CD14-positive monocyte (primary cell): Measurements from ENCODE around the gene MEGF6. TPM values are rescaled to one million over a fixed set of nuclear protein-coding genes. Genes with fewer than 3 reads are reported as not detected.
"Not testable (repeated sequence)": the region's sequence is repeated elsewhere in the genome, so short reads cannot be mapped to it uniquely, and the experiment has no call there.

Source experiments
- DNase-seq, 3 donors: peaks; one replicate each; pipeline ENCODE4 v3.0.0-alpha.2; 2011 to 2022
- H2AFZ ChIP-seq: 2 replicates; pipeline ENCODE4 v1.6.0; 2012; ENCODE audit warnings: mild to moderate bottlenecking, low read depth, low read length, inconsistent platforms; ENCODE audit not compliant: insufficient read depth, poor library complexity, severe bottlenecking
- H3K27ac ChIP-seq, 2 donors: 1 replicate in 1 of 2; 2 replicates in 1 of 2; pipeline ENCODE4 v1.5.1; 2012 to 2013; ENCODE audit warnings: low read length in 2 of 2, control low read depth in 1 of 2, inconsistent platforms in 1 of 2, low read depth in 1 of 2, mild to moderate bottlenecking in 1 of 2
- H3K27me3 ChIP-seq, 2 donors: one replicate each; pipeline versions ENCODE4 v1.6.0 to v1.6.1; 2011 to 2013; ENCODE audit warnings: low read length in 2 of 2; ENCODE audit not compliant: control insufficient read depth in 2 of 2, insufficient read depth in 2 of 2
- H3K36me3 ChIP-seq, 2 donors: replicated peaks in 1 of 2; 1 replicate in 1 of 2; 2 replicates in 1 of 2; pipeline versions ENCODE4 v1.5.1 to v1.6.1; 2012 to 2013; ENCODE audit warnings: low read length in 2 of 2, control low read depth in 1 of 2, inconsistent platforms in 1 of 2, mild to moderate bottlenecking in 1 of 2; ENCODE audit not compliant: insufficient read depth in 2 of 2, control insufficient read depth in 1 of 2
- H3K4me1 ChIP-seq, 2 donors: 1 replicate in 1 of 2; 2 replicates in 1 of 2; pipeline versions ENCODE4 v1.5.1 to v1.6.1; 2012 to 2013; ENCODE audit warnings: low read length in 2 of 2, control low read depth in 1 of 2, inconsistent platforms in 1 of 2, mild to moderate bottlenecking in 1 of 2, moderate library complexity in 1 of 2; ENCODE audit not compliant: insufficient read depth in 2 of 2, control insufficient read depth in 1 of 2
- H3K4me2 ChIP-seq: replicated peaks from 2 replicates; pipeline ENCODE3; 2012; ENCODE audit warnings: low read length, moderate library complexity, mild to moderate bottlenecking; ENCODE audit not compliant: poor library complexity, severe bottlenecking; ENCODE audit errors: extremely low read depth
- H3K4me3 ChIP-seq, 3 experiments: fragments of 200-600 bp in 1 of 3; sonication (generic) in 1 of 3; replicated peaks in 1 of 3; 1 replicate in 2 of 3; 2 replicates in 1 of 3; pipeline ENCODE4 v1.5.1; 2011 to 2013; ENCODE audit warnings: low read length in 3 of 3, mild to moderate bottlenecking in 3 of 3, control low read depth in 2 of 3, low read depth in 2 of 3, inconsistent platforms in 1 of 3, moderate library complexity in 1 of 3
- H3K79me2 ChIP-seq: 2 replicates; pipeline ENCODE4 v1.6.0; 2012; ENCODE audit warnings: mild to moderate bottlenecking, control low read depth, inconsistent platforms, low read length, moderate library complexity; ENCODE audit not compliant: insufficient read depth
- H3K9ac ChIP-seq: 2 replicates; pipeline ENCODE4 v1.6.0; 2017; ENCODE audit warnings: low read length, mild to moderate bottlenecking; ENCODE audit not compliant: insufficient read depth, poor library complexity, severe bottlenecking
- H3K9me3 ChIP-seq, 2 donors: replicated peaks in 1 of 2; 1 replicate in 1 of 2; 2 replicates in 1 of 2; pipeline versions ENCODE4 v1.5.1 to v1.6.1; 2012 to 2013; ENCODE audit warnings: low read length in 2 of 2, control low read depth in 1 of 2; ENCODE audit not compliant: control insufficient read depth in 1 of 2, insufficient read depth in 1 of 2
- H4K20me1 ChIP-seq: 2 replicates; pipeline ENCODE4 v1.6.0; 2012; ENCODE audit warnings: mild to moderate bottlenecking, low read length, control low read depth, moderate library complexity; ENCODE audit not compliant: insufficient read depth
- H3K27ac Mint-ChIP-seq, 7 donors: one replicate each; pipeline ENCODE4 v1.8.0; 2020; ENCODE audit warnings: mild to moderate bottlenecking in 7 of 7, mixed read lengths in 7 of 7, moderate library complexity in 6 of 7, inconsistent platforms in 2 of 7
- H3K27me3 Mint-ChIP-seq, 3 donors: one replicate each; pipeline ENCODE4 v1.8.0; 2021 to 2022; ENCODE audit warnings: low read depth in 3 of 3, mild to moderate bottlenecking in 3 of 3, mixed read lengths in 3 of 3, moderate library complexity in 3 of 3, inconsistent platforms in 1 of 3
- H3K36me3 Mint-ChIP-seq, 2 donors: one replicate each; pipeline ENCODE4 v1.8.0; 2020; ENCODE audit warnings: mixed read lengths in 2 of 2, inconsistent platforms in 1 of 2, mild to moderate bottlenecking in 1 of 2
- H3K4me1 Mint-ChIP-seq: one replicate; pipeline ENCODE4 v1.8.0; 2020; ENCODE audit warnings: mild to moderate bottlenecking, mixed read lengths
- H3K4me3 Mint-ChIP-seq, 2 donors: one replicate each; pipeline ENCODE4 v1.8.0; 2020; ENCODE audit warnings: mild to moderate bottlenecking in 2 of 2, mixed read lengths in 2 of 2, moderate library complexity in 1 of 2
- H3K9me3 Mint-ChIP-seq, 7 donors: one replicate each; pipeline ENCODE4 v1.8.0; 2020 to 2022; ENCODE audit warnings: mixed read lengths in 7 of 7, mild to moderate bottlenecking in 6 of 7, moderate library complexity in 6 of 7, inconsistent platforms in 2 of 7
- WGBS: methylation state at CpG from one replicate; pipeline ENCODE4 v1.1.5; 2013; ENCODE audit warnings: missing lambda C conversion rate; ENCODE audit not compliant: insufficient coverage; 5-methylcytosine and 5-hydroxymethylcytosine counted together
- intact Hi-C, 2 donors: fragments of 100-400 bp; cut with micrococcal nuclease; formaldehyde crosslinking; loops; one replicate each; pipeline versions ENCODE4 v1.15.0 to v1.15.1; 2023
- polyA plus RNA-seq, 3 donors: library from polyadenylated mRNA; depleted of rRNA in 1 of 3; unstranded in 2 of 3; stranded (reverse) in 1 of 3; fragments of 300-500 nt in 2 of 3; fragments of >200 nt in 1 of 3; fragmentation: Illumina TruSeq in 2 of 3; gene quantifications; 1 replicate in 2 of 3; 2 replicates in 1 of 3; pipeline ENCODE4 v1.2.3, GENCODE V29; 2012 to 2021
- TF ChIP-seq, protein P1 (sequence below): fragments of 200-600 bp; IDR thresholded peaks from one replicate; pipeline ENCODE4 v1.8.0; 2022; ENCODE audit warnings: antibody characterized with exemption, mild to moderate bottlenecking

Gene MEGF6
- polyA plus RNA-seq, 3 donors: 0.39 to 3.8 (median 1.2) TPM

DNA sequence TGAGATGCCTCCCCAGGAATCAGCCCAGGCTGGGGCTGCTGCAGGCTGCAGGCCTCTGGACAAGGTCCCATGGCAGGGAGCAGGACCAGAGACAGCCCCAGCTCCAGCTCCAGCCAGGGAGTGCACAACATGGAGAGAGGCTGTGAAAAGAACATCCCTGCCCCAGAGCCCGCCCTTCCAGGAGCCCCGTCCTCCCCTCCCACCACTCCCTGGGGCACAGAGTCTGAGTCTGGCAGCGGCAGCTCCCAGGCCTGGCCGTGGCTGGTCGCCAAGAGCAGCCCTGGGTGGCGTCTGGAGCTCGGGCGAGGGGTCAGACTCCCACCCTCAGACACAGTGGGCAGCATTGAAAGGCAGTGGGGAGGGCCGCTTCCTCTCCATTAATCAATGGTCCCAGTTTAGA lies 37.8 kb downstream of the MEGF6 start:
- DNase-seq: no peak
- no peak overlapping the region for H3K9ac ChIP-seq
- no peaks in the 10 kb centered on the region for H3K4me1 ChIP-seq
- Mint-ChIP-seq H3K4me3 (no peak overlapping the region), H3K27ac (no peak overlapping the region), H3K9me3 (peaks cover 0 to 5% (median 3%) of the 10 kb centered on the region in 7 donors), H3K4me1 (no peaks in the 10 kb centered on the region), H3K27me3 (peaks cover 0 to 2% (median 0%) of the 10 kb centered on the region in 3 donors), H3K36me3 (no peaks in the 10 kb centered on the region)
- no peak overlapping the region for H2AFZ ChIP-seq
- intact Hi-C loops: no loop called here
- TF ChIP-seq, protein P1, sequence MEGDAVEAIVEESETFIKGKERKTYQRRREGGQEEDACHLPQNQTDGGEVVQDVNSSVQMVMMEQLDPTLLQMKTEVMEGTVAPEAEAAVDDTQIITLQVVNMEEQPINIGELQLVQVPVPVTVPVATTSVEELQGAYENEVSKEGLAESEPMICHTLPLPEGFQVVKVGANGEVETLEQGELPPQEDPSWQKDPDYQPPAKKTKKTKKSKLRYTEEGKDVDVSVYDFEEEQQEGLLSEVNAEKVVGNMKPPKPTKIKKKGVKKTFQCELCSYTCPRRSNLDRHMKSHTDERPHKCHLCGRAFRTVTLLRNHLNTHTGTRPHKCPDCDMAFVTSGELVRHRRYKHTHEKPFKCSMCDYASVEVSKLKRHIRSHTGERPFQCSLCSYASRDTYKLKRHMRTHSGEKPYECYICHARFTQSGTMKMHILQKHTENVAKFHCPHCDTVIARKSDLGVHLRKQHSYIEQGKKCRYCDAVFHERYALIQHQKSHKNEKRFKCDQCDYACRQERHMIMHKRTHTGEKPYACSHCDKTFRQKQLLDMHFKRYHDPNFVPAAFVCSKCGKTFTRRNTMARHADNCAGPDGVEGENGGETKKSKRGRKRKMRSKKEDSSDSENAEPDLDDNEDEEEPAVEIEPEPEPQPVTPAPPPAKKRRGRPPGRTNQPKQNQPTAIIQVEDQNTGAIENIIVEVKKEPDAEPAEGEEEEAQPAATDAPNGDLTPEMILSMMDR: no peak
- H3K9me3 ChIP-seq: no peaks in the 10 kb centered on the region
- H3K36me3 ChIP-seq: no peaks in the 10 kb centered on the region
- no peak overlapping the region for H3K27ac ChIP-seq
- 89% methylated on average over 6 of the region's 9 CpGs for WGBS
- H4K20me1 ChIP-seq: no peaks in the 10 kb centered on the region
- no peaks in the 10 kb centered on the region for H3K79me2 ChIP-seq
- no peak overlapping the region for H3K4me2 ChIP-seq
- no peak overlapping the region for H3K4me3 ChIP-seq
- H3K27me3 ChIP-seq: no peaks in the 10 kb centered on the region

DNA sequence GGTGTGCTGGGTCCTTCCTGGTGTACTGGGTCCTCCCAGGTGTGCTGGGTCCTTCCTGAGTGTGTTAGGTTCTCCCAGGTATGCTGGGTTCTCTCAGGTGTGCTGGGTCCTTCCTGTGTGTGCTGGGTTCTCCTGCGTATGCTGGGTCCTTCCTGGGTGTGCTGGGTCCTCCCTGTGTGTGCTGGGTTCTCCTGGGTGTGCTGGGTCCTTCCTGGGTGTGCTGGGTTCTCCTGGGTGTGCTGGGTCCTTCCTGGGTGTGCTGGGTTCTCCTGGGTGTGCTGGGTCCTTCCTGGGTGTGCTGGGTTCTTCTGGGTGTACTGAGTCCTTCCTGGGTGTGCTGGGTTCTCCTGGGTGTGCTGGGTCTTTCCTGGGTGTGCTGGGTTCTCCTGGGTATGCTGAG lies 38.7 kb downstream of the MEGF6 start:
- H3K36me3 ChIP-seq, H3K9ac ChIP-seq, H3K9me3 Mint-ChIP-seq, H3K36me3 Mint-ChIP-seq, H3K79me2 ChIP-seq, H3K4me1 Mint-ChIP-seq, H3K27me3 Mint-ChIP-seq, H3K4me3 ChIP-seq, H3K4me3 Mint-ChIP-seq, DNase-seq, H3K4me1 ChIP-seq, H3K27ac Mint-ChIP-seq, H3K27me3 ChIP-seq, H3K27ac ChIP-seq, H4K20me1 ChIP-seq, intact Hi-C loops, H3K4me2 ChIP-seq, H2AFZ ChIP-seq, H3K9me3 ChIP-seq: not testable (repeated sequence)
- 100% methylated on average over 1 of the region's 1 CpG for WGBS
